GM21529 (cell line): ENCODE results near the gene VWA1.
A peak's percentile ranks its signal among the peaks of the same experiment; 100 is the strongest.
"Not testable (repeated sequence)": the region's sequence is repeated elsewhere in the genome, so short reads cannot be mapped to it uniquely, and the experiment has no call there.

Source experiments
- ATAC-seq: cut with Tn5 transposase; IDR thresholded peaks from one replicate; pipeline ENCODE4 v1.9.1; 2021; ENCODE audit not compliant: unreplicated experiment

The VWA1 gene

DNA sequence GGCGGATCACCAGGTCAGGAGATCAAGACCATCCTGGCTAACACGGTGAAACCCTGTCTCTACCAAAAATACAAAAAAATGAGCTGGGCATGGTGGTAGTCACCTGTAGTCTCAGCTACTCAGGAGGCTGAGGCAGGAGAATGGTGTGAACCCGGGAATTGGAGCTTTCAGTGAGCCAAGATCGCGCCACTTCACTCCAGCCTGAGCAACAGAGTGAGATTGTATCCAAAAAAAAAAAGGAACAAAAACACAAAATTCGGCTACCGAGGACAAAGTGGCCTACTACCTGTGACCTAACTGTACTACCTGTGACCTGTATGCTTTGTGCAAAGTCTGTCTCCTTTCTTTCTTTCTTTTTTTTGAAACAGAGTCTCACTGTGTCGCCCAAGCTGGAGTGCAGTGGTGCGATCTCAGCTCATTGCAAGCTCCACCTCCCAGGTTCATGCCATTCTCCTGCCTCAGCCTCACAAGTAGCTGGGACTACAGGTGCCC is 32.5 kb upstream of the VWA1 start:
- not testable (repeated sequence) for ATAC-seq

- no peak for ATAC-seq
Measured at GRCh38 chr1:1403653-1404052, 31.8 kb upstream of the VWA1 start.

DNA sequence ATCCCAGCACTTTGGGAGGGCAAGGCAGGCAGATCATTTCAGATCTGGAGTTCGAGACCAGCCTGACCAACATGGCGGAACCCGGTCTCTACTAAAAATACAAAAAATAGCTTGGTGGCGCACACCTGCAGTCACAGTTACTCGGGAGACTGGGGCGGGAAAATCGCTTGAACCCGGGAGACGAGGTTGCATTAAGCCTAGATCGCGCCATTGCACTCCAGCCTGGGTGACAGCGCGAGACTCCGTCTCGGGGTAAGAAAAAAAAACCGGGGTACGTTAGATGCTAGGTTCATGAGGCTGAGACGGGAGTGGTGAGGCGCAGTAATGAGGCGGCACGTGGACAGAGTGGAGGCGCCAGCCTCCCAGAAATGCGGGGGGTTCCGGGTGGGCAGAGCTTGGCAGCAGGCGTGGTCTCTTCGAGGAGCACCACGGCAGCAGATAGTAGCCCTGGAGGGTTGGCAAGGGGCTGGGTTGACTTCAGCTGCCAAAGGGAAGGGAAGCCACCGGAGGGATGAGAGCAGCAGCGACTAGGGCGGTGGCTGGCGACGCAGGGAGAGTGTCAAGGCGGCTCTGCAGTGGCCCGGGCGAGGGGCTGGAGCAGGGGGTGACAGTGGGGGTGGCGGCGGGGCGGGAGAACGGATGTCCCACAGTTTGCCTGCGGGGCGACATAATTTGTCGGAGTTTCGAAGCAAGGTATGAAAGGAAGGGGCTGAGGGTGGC is 29.2 kb upstream of the VWA1 start:
- no peak for ATAC-seq

DNA sequence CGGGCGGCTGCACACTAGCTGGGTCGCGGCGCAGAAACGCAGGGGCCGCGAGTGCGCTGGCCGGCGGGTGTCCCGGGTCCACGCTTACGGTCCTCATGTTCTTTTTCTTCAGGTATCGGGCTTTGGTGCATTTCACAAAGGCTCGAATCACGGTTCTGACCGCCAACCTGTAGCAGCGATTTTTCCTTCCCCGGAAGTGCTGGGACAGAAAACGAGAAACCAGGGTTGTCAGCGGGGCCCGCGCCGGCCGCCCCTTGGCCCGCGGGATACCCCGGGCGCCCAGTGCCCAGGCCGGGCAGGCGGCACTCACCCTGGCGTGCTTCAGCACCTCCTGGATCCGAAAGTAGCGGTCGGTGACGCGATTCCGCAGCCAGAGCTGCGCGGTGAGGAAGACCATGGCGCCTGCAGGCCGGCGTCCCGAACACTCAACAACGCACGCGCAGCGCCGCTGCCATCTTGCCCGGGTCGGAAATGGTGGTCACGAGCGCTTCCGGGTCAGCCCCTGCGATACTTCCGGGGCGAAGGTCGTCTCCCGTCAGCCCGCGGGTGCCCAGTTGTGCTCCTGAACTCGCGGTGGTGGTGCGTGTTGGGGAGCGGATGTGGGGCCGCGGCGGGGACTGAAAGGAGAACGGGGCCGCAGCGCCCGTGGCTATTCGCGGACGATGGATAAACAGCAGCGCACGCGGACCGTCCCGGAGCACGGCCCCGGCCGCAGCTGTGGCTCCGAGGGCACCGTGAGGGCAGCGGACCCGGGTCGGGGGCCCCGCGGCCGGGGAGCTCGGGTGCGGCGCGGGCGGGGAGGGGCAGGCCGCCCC is 28.5 kb upstream of the VWA1 start, which contains the start of gene MRPL20:
Gene MRPL20 (minus strand): TSS at position 473 of the 815 bp plus-strand sequence. CDS start 76 bp downstream, at position 397.
- ATAC-seq, result peak; percentile 94

DNA sequence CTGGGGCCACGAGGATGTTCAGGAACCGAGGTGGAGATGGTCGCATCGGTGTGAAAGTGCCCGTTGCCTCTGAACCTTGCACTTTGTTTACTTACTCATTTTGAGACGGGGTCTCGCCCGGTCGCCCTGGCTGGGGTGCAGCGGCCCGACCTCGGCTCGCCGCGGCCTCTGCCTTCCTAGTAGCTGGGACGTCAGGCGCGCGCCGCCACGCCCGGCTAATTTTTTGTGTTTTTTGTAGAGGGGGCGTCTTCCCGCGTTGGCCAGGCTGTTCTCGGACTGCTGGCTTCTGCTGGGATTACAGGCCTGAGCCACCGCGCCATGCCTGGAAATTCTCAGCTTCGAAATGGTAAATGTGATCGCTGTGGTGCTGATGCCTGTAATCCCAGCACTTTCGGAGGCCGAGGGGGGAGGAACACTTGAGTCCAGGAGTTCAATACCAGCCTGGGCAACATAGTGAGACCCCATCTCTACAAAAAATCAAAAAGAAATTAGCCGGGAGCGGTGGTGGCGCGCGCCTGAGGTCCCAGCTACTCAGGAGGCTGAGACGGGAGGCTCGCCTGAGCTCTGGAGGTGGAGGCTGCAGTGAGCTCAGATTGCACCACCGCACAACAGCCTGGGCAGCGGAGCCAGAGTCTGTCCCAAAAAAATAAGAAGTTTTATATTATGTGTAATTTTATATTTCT is 27.7 kb upstream of the VWA1 start:
- ATAC-seq, result peak; percentile 26

GRCh38 chr1:1410238-1410637 is 25.3 kb upstream of the VWA1 start:
- ATAC-seq, result not testable (repeated sequence)

GRCh38 chr1:1411626-1412025 is 23.9 kb upstream of the VWA1 start:
- no peak for ATAC-seq

GRCh38 chr1:1412311-1412902 is 23.1 kb upstream of the VWA1 start:
- not testable (repeated sequence) for ATAC-seq

DNA sequence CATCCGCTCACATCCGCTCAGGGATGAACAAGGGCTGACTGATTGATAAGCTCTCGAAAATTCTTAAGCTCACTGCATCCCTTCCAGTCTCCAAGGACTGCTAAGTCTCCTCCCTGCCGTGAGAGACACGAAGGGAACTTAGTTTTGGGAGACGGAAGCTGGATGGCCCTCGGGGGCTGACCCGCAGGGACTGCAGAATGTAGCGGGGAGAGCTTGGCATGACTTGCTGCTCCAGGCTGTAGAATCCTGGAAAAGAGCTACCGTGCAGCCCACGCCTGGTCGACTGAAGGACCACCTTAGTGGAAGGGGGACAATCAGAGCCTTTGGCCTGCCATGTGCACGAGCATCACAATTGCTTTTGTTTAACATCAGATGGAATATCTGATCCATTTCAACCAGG is 19.7 kb upstream of the VWA1 start:
- no peak for ATAC-seq

DNA sequence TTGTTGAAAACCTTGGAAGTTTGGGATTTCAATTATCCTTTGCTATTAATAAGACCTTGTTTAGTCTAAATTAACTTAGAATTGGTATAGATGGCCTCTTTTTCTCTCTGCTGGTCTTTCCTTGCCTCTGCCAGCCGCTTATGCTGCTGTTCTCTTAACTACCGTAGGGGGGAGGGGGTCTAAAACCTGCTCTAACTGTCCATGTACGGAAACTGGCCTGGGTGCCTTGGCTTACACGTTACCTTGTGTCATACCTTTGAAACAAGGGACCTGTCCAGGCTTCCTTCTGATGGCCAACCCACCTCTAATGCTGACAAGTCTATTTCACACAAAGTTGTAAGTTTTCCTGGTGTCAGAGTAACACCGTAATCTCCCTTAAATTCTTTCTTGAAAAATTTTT is 18.1 kb upstream of the VWA1 start:
- not testable (repeated sequence) for ATAC-seq

DNA sequence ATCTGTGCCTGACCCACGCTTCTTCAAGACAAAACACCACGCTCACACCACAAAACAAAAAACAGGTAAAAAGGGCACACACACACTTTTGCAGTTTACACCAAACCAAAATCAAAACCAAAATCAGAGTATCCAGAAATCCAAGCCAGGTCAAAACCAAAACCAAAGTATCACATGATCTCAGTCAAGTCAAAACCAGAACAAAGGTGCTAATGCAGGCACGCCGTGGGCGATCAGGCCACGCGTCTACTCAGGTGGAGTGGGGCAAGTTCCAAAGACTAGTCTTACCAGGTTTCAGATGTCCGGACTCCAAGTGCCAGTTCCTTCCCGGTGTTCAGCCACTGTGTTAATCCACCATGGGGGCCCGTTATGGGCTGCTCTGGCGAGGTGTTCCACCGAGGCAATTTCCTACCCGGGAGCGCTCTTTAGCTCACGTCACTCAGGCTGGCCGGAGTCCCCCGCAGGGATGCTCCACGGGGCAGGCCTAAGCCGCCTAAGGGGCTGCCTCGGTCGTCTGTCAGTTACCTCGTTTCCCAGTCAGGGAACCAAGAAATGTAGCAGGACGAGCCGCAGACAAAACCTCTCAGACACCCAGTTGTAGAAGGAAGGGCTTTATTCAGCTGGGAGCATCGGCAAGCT is 17.5 kb upstream of the VWA1 start:
- ATAC-seq, result not testable (repeated sequence)

GRCh38 chr1:1418464-1419362 is 16.8 kb upstream of the VWA1 start:
- no peak for ATAC-seq

DNA sequence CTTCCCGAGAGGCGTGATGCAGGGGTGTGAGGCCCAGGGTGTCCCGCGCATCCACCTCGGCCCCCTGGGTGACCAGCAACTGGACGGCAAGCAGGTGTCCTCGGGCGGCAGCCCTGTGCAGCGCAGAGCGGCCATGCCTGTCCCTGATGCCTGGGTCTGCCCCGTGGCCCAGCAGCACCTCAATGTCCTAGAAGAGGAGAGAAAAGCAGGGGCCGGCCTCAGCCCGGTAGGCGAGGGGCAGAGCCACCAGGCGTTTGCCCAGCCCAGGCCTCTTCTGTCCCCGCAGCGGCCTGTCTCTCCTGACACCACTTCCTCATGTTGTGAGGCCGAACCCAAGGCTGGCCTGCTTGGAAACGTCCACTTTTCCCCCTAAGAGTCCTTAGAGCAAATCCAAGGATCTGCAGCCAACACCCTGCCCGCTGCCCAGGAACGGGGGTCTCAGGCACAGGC is 16.1 kb upstream of the VWA1 start:
- ATAC-seq, result no peak

DNA sequence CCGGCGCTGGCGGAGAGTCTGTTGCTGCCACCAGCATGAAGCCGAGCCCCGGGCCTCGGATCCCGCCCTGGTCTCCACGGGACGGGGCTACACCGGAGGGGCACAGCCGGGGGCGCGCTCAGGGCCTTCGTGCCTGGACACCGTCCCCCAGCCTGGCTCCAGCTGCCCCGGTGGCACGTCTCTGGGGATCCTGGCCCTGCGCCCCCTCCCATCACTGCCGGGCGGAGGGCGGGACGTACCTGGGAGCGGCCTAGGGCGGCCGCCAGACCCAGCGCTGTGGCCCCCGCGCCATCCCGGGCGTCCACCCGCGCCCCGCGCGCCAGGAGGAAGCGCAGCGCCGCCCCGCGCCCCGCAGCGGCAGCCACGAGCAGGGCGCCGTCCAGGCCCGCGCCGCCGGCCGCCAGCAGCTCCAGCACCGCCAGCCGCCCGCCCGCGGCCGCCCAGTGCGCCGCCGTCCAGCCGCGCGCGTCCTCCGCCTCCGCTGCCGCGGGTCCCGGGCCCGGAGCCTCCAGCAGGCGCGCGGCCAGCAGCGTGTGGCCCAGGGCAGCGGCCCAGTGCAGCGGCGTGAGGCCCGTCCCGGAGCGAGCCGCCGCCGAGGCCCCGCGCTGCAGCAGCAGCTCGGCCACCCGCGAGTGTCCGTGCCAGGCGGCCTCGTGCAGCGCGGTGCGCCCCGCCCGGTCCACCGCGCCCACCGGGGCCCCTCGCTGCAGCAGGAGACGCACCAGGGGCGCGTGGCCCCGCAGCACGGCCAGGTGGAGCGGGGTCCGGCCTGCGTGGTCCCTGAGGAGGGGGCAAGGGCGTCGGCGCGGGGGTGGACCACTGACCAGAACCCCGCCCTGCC is 15.5 kb upstream of the VWA1 start:
- ATAC-seq, result no peak

DNA sequence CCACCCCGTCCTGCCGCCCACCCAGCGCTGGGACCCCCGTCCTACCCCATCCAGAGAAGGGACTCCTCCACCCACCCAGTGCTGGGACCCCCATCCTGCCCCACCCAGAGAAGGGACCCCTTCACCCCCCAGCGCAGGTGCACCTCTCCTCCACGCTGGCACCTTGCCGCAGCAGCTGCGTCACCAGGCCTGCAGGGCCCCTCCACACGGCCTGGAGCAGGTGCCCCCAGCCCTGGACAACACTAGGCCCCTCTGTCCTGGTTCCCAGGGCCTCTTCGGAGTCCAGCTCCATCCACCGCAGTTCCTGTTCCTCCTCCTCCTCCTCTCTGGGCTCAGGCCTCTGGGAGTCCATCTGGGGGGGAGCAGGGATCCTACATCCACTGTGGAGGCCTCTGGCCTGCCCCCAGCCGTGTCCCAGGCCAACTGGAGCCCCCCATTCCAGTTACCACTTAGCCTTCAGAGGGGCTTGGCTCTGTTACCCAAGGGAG is 14.8 kb upstream of the VWA1 start:
- no peak for ATAC-seq

- no peak for ATAC-seq
Measured at GRCh38 chr1:1421147-1421906, 14.2 kb upstream of the VWA1 start, which contains the start of gene ANKRD65. Gene ANKRD65, minus strand, starts transcription at chr1:1421276. Its CDS starts 271 bp downstream, at chr1:1421005.

DNA sequence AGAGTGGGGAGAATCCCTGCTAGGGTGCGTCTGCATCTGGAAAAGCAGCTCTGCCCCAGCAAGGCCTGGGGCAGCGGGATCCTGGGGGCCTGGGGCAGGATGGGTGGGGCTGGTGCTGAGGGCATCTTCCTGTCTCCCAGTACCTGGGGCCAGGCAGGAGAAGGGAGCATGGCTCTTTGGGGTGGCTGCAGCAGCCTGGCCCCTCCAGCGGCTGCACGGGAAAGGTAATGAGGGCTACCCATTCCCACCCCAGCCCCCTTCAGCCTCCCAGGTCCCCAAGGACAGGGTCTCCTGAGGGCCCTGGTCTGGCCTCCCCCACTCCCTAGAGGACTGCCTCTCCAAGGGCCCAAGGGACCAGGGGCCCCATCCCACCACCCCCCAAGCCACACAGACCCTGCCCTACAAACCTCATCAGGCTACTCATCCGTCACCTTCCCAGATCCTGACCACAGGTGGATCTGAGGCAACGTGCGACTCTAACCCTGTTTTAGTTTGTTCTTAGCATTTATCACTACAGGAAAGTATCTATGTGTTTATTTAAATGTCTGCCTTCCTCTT is 13.5 kb upstream of the VWA1 start:
- no peak for ATAC-seq
